BLaER1 (cell line): ENCODE measurements around the gene LZTR1.

Source experiments
- H3K27ac ChIP-seq: shearing (Covaris generic); formaldehyde crosslinking; 2 replicates; pipeline ENCODE4 v1.8.1; 2022
- H3K27me3 ChIP-seq: shearing (Covaris generic); formaldehyde crosslinking; 2 replicates; pipeline ENCODE4 v1.8.1; 2022
- H3K36me3 ChIP-seq: shearing (Covaris generic); formaldehyde crosslinking; 2 replicates; pipeline ENCODE4 v1.8.1; 2022
- H3K4me1 ChIP-seq: shearing (Covaris generic); formaldehyde crosslinking; 2 replicates; pipeline ENCODE4 v1.8.1; 2022
- H3K4me2 ChIP-seq: shearing (Covaris generic); formaldehyde crosslinking; 2 replicates; pipeline ENCODE4 v1.8.1; 2022
- H3K4me3 ChIP-seq: shearing (Covaris generic); formaldehyde crosslinking; 2 replicates; pipeline ENCODE4 v1.8.1; 2022
- H3K9ac ChIP-seq: shearing (Covaris generic); formaldehyde crosslinking; 2 replicates; pipeline ENCODE4 v1.8.1; 2022
- H3K9me3 ChIP-seq: shearing (Covaris generic); formaldehyde crosslinking; 2 replicates; pipeline ENCODE4 v1.8.1; 2022
- H4K20me1 ChIP-seq: shearing (Covaris generic); formaldehyde crosslinking; 2 replicates; pipeline ENCODE4 v1.8.1; 2022
- Cebpa-rat ChIP-seq: shearing (Covaris generic); IDR thresholded peaks from 2 replicates; pipeline ENCODE4 v1.8.1; 2022

LZTR1 gene

GRCh38 chr22:20972933-20973577, 9.0 kb upstream of the LZTR1 start:
- no peak overlapping the region for H3K4me3 ChIP-seq
- no peaks in the 10 kb centered on the region for H3K9me3 ChIP-seq
- no peaks in the 10 kb centered on the region for H3K36me3 ChIP-seq
- no peaks in the 10 kb centered on the region for H3K27me3 ChIP-seq
- no peak overlapping the region for H3K4me2 ChIP-seq
- no peaks in the 10 kb centered on the region for H4K20me1 ChIP-seq
- H3K9ac ChIP-seq = no peak overlapping the region
- TF ChIP-seq Cebpa-rat = no peak
- no peak overlapping the region for H3K27ac ChIP-seq
- H3K4me1 ChIP-seq = peaks cover 9% of the 10 kb centered on the region

GRCh38 chr22:20973634-20974286, 8.3 kb upstream of the LZTR1 start:
- TF ChIP-seq Cebpa-rat = no peak
- no peak overlapping the region for H3K9ac ChIP-seq

GRCh38 chr22:20974336-20974955, 7.7 kb upstream of the LZTR1 start:
- Histone ChIP-seq H3K36me3 (no peaks in the 10 kb centered on the region), H3K4me2 (no peak overlapping the region), H3K4me3 (no peak overlapping the region), H4K20me1 (no peaks in the 10 kb centered on the region), H3K4me1 (no peaks in the 10 kb centered on the region), H3K9ac (no peak overlapping the region), H3K9me3 (peaks cover 10% of the 10 kb centered on the region; the same call in 1 of the 2 replicates), H3K27me3 (no peaks in the 10 kb centered on the region), H3K27ac (no peak overlapping the region)
- no peak for TF ChIP-seq Cebpa-rat

More at GRCh38 chr22:20973634-20974286, 8.3 kb upstream of the LZTR1 start:
- no peaks in the 10 kb centered on the region for H3K27me3 ChIP-seq
- H3K27ac ChIP-seq = no peak overlapping the region
- no peak overlapping the region for H3K4me2 ChIP-seq
- H3K9me3 ChIP-seq = peaks cover 6% of the 10 kb centered on the region; the same call in 1 of the 2 replicates
- no peak overlapping the region for H3K4me3 ChIP-seq
- H3K4me1 ChIP-seq = peaks cover 2% of the 10 kb centered on the region
- H4K20me1 ChIP-seq = no peaks in the 10 kb centered on the region
- H3K36me3 ChIP-seq = no peaks in the 10 kb centered on the region

GRCh38 chr22:20975541-20976290, 6.4 kb upstream of the LZTR1 start:
- H3K4me2 ChIP-seq = no peak overlapping the region
- peaks cover 2% of the 10 kb centered on the region; the same call in 1 of the 2 replicates for H3K4me1 ChIP-seq
- no peaks in the 10 kb centered on the region for H4K20me1 ChIP-seq
- no peak overlapping the region for H3K27ac ChIP-seq
- H3K36me3 ChIP-seq = no peaks in the 10 kb centered on the region
- H3K9me3 ChIP-seq = peaks cover 10% of the 10 kb centered on the region; the same call in 1 of the 2 replicates
- H3K9ac ChIP-seq = no peak overlapping the region
- TF ChIP-seq Cebpa-rat = no peak
- no peak overlapping the region for H3K4me3 ChIP-seq
- H3K27me3 ChIP-seq = no peaks in the 10 kb centered on the region

GRCh38 chr22:20976291-20976877, 5.7 kb upstream of the LZTR1 start:
- Histone ChIP-seq H3K4me1 (peaks cover 9% of the 10 kb centered on the region), H3K9me3 (peaks cover 10% of the 10 kb centered on the region; the same call in 1 of the 2 replicates), H3K27me3 (no peaks in the 10 kb centered on the region), H4K20me1 (no peaks in the 10 kb centered on the region), H3K9ac (no peak overlapping the region), H3K36me3 (no peaks in the 10 kb centered on the region), H3K27ac (no peak overlapping the region), H3K4me3 (no peak overlapping the region), H3K4me2 (no peak overlapping the region)
- TF ChIP-seq Cebpa-rat = no peak

- H3K27me3 ChIP-seq = no peaks in the 10 kb centered on the region
- H3K4me1 ChIP-seq = peaks cover 11% of the 10 kb centered on the region
- no peaks in the 10 kb centered on the region for H3K36me3 ChIP-seq
- H3K4me2 ChIP-seq = no peak overlapping the region
- no peak overlapping the region for H3K4me3 ChIP-seq
- H3K27ac ChIP-seq = no peak overlapping the region
- H3K9ac ChIP-seq = no peak overlapping the region
- TF ChIP-seq Cebpa-rat = no peak
- peaks cover 10% of the 10 kb centered on the region; the same call in 1 of the 2 replicates for H3K9me3 ChIP-seq
- H4K20me1 ChIP-seq = no peaks in the 10 kb centered on the region
Measured at GRCh38 chr22:20977019-20977418, 5.1 kb upstream of the LZTR1 start.

- H3K27me3 ChIP-seq = no peaks in the 10 kb centered on the region
- H3K9me3 ChIP-seq = peaks cover 10% of the 10 kb centered on the region; the same call in 1 of the 2 replicates
- H4K20me1 ChIP-seq = no peaks in the 10 kb centered on the region
- no peak overlapping the region for H3K4me2 ChIP-seq
- no peak overlapping the region for H3K27ac ChIP-seq
- H3K36me3 ChIP-seq = no peaks in the 10 kb centered on the region
- no peak for TF ChIP-seq Cebpa-rat
- no peak overlapping the region for H3K4me3 ChIP-seq
- peaks cover 13% of the 10 kb centered on the region for H3K4me1 ChIP-seq
- no peak overlapping the region for H3K9ac ChIP-seq
Measured at GRCh38 chr22:20977516-20978170, 4.5 kb upstream of the LZTR1 start.

- peaks cover 21% of the 10 kb centered on the region for H3K4me1 ChIP-seq
- TF ChIP-seq Cebpa-rat = no peak
- H3K27me3 ChIP-seq = no peaks in the 10 kb centered on the region
Measured at GRCh38 chr22:20978419-20978818, 3.7 kb upstream of the LZTR1 start.

More at GRCh38 chr22:20978419-20978818, 3.7 kb upstream of the LZTR1 start:
- H3K4me3 ChIP-seq = no peak overlapping the region
- peaks cover 10% of the 10 kb centered on the region; the same call in 1 of the 2 replicates for H3K9me3 ChIP-seq
- H3K9ac ChIP-seq = no peak overlapping the region
- H3K36me3 ChIP-seq = no peaks in the 10 kb centered on the region
- H3K4me2 ChIP-seq = no peak overlapping the region
- H4K20me1 ChIP-seq = no peaks in the 10 kb centered on the region
- H3K27ac ChIP-seq = no peak overlapping the region
